ENCODE results near the gene LY9.

Gene LY9, protein sequence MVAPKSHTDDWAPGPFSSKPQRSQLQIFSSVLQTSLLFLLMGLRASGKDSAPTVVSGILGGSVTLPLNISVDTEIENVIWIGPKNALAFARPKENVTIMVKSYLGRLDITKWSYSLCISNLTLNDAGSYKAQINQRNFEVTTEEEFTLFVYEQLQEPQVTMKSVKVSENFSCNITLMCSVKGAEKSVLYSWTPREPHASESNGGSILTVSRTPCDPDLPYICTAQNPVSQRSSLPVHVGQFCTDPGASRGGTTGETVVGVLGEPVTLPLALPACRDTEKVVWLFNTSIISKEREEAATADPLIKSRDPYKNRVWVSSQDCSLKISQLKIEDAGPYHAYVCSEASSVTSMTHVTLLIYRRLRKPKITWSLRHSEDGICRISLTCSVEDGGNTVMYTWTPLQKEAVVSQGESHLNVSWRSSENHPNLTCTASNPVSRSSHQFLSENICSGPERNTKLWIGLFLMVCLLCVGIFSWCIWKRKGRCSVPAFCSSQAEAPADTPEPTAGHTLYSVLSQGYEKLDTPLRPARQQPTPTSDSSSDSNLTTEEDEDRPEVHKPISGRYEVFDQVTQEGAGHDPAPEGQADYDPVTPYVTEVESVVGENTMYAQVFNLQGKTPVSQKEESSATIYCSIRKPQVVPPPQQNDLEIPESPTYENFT

DNA sequence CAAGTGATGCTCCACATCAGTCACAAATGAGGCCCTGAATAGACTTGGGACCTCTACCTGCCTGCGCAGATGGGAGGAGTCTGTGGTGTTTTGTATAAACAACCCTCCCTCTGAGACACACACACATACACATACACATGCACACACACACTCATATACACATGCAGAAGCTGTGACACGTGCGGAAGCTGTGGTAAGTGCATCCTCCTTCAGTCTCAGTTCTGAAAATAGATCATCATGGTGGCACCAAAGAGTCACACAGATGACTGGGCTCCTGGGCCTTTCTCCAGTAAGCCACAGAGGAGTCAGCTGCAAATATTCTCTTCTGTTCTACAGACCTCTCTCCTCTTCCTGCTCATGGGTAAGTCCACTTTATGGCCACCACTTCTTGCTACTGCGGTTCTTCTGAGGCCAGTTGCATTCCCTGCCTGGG is at the start of gene LY9:
LY9 (plus strand) TSS at position 224 of the 433 bp plus-strand sequence; CDS start at position 238, 14 bp downstream.
- no peak for DNase-seq

DNA sequence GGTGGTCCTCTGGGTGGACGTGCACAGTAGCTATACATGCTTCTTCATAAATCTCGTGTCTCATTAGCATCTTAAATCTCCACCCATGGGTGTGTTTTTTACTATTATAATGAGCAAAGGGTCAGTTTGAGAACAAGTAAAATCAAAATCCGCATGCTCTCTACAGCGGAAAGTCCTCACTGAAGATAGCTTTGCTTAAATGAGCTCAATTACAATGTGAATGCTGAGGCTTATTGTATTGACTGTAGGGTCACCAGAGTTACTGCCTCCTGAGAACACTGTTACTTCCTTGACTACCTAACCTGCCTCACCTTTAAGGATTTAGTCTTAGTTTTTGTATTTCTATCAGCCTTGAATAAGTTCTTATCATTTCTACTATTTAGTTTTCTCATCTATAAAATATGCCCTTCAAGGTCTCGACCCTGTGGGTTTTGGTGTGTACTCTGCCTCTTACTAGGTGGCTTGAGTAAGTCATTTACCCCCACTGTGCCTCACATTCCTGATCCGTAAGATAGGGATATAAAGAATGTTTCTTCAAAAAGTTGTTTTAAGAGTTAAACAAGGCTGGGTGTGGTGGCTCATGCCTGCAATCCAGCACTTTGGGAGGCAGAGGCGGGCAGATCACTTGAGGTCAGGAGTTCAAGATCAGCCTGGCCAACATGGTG is 49.0 kb upstream of the LY9 start:
- DNase-seq, result no peak

- DNase-seq, result no peak
Measured at GRCh38 chr1:160747717-160748116, 48.3 kb upstream of the LY9 start.

DNA sequence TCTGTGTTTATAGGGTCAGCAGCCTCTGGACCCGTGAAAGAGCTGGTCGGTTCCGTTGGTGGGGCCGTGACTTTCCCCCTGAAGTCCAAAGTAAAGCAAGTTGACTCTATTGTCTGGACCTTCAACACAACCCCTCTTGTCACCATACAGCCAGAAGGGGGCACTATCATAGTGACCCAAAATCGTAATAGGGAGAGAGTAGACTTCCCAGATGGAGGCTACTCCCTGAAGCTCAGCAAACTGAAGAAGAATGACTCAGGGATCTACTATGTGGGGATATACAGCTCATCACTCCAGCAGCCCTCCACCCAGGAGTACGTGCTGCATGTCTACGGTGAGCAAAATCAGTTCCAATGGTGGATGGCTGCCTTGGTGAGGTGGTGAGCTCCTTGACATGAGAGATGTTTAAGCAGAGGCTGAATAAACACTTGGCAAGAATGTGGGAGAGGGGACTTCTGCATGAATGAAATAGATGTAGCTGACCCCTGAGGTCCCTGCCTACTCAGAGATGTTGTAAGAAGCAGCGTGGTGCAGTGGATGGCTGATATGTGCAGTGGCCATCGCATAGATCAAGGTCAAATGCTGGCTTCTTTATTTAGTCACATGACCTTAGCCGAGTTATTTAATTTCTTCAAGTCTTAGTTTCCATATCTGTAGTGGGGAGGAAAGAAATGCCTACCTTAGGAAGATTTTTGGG is 47.6 kb upstream of the LY9 start:
- DNase-seq, result no peak

GRCh38 chr1:160748878-160749269 is 47.1 kb upstream of the LY9 start:
- DNase-seq, result no peak

DNA sequence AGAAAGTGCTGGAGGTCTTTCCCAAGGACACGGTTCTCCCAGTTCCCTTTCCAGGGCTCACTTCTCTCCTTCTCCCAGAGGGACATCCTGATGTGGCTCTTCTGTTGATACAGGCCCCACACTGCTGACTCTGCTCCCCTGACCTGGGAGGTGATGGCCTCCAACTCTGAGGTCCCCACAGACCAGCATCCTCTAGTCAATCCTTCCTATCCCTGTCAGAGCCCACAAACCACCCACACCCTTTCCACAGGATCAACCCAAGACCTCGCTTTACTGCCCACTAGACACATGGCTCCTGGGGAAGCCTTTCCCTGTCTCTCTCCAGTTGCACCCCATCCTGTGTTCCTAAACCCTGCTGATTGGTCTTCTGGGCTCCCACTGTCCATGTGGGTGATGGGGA is 45.4 kb upstream of the LY9 start:
- DNase-seq, result no peak

- DNase-seq, result no peak
Measured at GRCh38 chr1:160752406-160752805, 43.6 kb upstream of the LY9 start.

GRCh38 chr1:160752924-160753323 is 43.0 kb upstream of the LY9 start:
- no peak for DNase-seq

DNA sequence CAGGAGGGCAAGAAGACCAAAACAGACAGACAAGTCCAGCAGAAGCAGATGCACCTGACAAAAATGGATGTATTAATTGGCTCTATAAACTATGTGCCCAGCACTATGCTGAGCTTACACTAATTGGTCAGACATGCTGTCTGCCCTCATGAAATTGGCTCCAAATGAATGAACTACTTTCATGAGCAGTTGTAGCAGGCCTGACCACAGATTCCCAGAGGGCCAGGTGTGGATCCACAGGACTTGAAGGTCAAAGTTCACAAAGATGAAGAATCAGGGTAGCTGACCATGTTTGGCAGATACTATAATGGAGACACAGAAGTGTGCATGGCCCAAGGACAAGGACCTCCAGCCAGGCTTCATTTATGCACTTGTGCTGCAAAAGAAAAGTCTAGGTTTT is 42.4 kb upstream of the LY9 start:
- DNase-seq, result no peak

DNA sequence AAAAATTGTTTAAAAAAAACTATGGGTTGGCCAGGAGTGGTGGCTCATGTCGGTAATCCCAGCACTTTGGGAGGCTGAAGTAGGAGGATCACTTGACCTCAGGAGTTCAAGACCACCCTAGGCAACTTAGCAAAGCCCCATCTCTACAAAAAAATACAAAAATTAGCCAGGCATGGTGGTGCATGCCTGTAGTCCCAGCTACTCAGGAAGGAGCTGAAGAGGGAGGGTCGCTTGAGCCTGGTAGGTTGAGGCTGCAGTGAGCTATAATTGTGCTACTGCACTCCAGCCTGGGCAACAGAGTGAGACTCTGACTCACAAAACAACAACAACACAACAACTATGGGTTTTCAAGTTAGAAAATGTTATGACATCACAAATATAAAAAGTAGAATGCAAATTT is 40.5 kb upstream of the LY9 start:
- no peak for DNase-seq

DNA sequence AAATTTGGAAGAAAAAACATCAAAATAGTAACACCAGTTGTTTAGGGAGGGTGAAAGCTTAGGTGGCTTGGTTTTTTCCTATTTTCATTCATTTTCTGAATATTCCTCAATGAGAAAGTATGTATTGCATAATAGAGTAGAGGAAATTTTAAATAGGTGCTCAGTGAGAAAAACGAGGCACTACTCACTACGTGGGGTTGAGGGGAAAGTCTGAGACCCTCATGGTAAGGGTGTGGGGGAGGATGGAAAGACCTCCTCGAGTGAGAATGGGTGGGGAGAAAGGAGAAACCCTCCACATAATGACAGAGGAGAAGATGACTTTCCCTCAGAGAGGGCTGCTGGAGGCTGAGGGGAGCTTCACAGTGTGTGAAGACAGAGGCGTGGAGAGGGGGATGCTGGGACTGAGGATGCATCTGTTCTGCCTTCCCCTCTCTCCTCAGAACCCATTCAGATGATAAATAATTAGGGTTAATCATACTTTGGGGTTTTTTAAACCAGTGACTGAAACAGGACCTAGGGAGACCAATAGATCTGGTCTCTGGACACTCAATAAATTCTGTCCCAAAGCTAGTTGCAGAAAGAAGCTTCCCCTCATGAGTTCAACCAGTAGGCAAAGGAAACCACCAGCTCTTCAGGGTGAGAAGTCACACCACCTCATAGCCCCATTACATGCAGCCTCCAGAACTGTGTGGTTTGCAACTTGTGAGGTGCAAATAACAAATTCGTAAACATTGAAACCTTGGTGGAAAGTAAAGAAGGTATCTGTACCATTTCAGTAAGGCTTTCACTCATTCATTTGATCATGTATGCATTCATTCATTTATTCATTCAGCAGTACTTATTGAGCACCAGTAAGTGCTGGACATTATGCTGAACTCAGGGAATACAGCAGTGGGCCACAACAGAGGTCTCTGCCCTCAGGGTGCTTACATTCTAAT is 39.8 kb upstream of the LY9 start:
- no peak for DNase-seq

DNA sequence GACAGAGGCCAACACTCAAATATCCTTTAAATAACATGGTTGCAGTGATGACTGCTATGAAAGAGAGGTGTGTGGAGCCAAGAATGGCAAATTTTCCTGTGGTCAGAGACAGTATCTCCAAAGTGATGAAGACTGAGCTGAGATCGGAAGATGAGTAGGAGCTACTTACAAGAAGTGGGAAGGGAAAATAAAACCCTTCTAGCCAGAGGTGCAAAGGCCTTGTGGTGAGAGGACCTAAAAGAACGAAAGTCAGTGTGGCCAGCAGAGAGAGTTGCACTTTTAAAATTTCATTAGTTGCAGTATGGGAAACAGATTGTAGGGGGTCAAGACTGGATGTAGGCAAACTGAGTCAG is 39.1 kb upstream of the LY9 start:
- no peak for DNase-seq

- DNase-seq, result no peak
Measured at GRCh38 chr1:160758521-160758920, 37.5 kb upstream of the LY9 start.

DNA sequence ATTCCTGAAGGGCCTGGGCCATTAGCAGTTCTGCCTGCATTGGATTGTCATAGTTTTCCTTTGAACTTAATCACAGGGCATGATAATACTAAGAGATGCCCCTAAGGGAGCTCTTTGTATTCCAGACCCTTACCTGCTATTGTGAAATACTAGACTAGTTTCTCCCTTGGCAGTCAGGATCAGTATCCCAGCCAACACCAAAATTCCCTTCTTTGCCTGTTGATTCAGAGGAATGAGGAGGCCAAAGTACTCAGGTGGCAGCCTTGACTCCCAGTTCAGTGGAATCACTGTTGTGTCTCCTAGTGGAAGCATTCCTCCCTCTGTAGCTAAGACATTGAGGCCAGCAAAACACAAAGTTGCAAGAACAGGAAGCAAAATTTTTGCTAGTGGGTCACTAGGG is 36.2 kb upstream of the LY9 start:
- no peak for DNase-seq

GRCh38 chr1:160761046-160761445 is 34.9 kb upstream of the LY9 start:
- no peak for DNase-seq

DNA sequence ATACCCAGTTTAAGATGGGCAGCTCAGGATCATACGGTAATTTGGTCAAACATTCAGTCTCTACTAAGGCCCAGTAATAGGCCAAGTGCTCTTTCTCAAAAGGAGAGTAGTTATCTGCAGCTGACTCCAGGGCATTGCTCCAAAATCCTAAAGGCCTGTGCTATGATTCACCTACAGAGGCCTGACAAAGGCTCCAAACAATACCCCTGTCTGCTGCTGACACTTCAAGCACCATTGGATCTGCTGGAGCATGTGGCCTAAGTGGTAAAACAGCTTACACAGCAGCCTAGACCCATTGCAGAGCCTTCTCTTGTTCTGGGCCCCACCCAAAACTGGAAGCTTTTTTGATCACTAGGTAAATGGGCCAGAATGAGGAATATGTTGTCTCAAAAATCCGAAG is 34.1 kb upstream of the LY9 start:
- no peak for DNase-seq

GRCh38 chr1:160763993-160764392 is 32.0 kb upstream of the LY9 start:
- no peak for DNase-seq

DNA sequence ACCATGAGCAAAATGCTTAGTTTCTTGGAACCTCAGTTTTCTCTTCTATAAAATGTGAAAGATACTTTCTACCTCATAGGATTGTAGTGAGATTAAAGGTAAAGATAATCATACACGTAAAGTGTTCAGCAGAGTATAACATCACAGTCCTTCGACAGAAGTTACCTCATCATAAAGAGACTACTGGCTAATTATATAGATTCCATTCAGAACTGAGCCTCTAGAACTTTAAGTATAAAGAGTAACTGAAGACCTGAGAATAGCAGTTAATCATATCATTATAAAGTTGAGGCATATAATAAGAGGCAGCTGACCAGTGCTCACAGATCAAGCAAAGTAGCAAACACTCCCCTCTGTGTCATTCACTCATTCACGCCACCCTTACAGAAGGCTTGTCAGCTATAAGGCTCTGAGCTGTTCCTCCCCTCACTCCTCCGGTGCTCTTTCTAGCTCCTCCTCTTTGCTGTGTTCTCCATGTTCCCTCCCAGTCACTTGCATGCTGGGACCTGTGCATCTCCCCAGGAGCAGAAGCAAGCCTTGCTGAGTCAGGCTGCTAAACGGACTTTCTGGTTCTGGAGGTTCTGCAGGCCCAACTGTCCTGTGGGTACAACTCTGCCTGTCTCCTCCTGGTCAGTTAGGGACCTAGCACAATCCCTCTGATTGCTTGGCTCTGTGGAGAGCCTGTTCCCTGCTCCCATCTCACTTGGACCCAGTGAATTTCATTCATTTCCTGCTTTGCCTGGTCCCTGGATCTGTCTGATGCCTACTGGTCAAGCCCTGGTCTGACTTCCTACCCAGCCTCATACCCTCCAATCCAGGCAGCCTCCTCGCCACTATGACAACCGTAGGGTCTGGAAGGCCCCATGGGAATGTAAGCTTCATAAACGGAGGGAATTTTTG is 28.3 kb upstream of the LY9 start:
- DNase-seq, result no peak

DNA sequence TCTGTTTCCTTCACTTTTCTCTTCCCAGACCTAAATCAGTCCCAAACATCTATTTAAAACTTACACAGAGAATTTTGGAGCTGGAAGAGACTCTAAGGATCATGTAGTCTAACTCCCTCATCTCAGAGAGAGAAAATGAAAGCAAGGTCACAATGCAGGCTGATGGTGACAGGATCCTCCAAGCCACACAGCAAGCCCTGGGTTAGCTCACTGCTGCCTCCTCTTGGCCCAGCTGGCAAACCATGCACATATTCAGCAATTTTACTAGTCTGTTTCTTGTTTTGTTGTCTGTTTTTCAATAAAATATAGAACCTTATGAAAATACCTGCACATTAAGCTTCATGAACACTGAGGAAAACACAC is 27.7 kb upstream of the LY9 start:
- DNase-seq, result no peak

GRCh38 chr1:160772331-160772730 is 23.6 kb upstream of the LY9 start:
- no peak for DNase-seq

GRCh38 chr1:160773093-160773492 is 22.9 kb upstream of the LY9 start:
- DNase-seq, result no peak
